ENCODE data around the gene NCBP1. TPM values are rescaled to one million over a fixed set of nuclear protein-coding genes. Genes with fewer than 3 reads are reported as not detected.
"Not testable (repeated sequence)": the region's sequence is repeated elsewhere in the genome, so short reads cannot be mapped to it uniquely, and the experiment has no call there.

NCBP1 gene
- total RNA-seq, 1 donor, result 35.3 TPM

DNA sequence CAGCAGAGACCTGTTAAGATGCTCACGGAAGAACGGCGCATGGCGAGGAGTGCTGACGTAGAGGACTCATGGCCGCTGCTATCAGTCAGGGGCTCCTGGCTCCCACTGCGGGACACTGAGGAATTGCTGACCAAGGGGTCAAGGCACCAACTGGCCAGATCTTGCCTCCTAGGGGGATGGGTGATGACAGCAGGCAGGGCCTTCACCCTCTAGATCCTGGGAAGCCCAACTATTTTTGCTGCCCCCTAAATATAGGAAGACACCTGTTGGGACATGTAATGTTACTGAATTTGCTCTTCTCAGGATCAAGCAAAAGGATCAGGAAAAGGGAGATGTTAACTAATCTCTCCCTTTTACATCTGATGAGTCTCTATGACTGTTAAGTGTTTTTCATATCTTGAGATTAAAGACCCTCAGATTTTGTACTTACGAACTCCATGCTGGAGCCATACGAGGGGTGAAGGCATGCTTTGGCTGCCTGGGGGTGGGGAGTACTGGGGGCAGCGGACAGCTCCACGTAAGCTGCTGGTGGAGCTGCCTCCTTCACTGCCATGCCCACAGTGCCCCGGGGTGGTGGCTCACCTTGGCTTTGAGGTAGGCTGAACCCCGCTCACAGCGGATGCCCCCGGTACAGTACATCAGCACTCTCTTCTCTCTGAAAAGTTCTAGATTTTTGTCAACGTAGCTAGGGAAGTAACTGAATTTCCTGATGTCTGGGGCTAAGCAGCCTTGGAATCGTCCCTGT lies 28.5 kb upstream of the NCBP1 start:
- H3K4me1 ChIP-seq (ENCODE audit: insufficient read depth, low read length), result no peaks in the 10 kb centered on the region
- no peak overlapping the region for H3K4me3 ChIP-seq (ENCODE audit: low read length)
- no peaks in the 10 kb centered on the region for H3K27me3 ChIP-seq (ENCODE audit: insufficient read depth, low read length)
- H3K9me3 ChIP-seq (ENCODE audit: low read depth, low read length), result no peaks in the 10 kb centered on the region

DNA sequence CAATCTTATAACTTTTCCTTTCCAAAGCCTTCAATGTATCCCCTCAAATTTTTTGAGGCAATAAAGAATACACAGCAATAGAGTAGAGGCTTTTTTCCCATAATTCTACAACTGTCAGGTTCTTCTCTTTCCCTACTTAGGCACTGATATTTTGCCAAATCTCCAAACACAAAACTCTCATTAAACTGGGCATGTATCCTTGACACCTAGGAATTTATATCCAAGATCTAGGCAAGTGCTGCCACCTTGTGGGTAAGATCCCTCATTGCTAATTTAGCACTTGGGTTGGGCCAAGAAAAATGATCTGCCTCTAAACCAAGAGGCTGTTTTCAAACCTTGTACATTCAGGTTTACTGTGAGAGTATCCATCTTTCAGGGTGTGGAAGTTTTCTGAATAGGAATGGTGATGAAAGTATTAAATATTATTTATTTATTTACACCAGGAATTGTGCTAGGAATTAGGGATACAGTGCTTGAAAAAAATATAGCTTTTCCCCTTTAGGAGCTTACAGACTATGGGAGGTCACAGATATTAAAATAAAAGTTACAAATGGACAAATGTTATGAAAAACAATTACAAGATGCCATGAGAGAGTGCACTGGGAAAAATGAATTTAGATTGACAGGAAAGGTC lies 18.1 kb upstream of the NCBP1 start:
- Histone ChIP-seq H3K9me3 (ENCODE audit: low read depth, low read length) (no peaks in the 10 kb centered on the region), H3K4me3 (ENCODE audit: low read length) (no peak overlapping the region), H3K27me3 (ENCODE audit: insufficient read depth, low read length) (no peaks in the 10 kb centered on the region), H3K4me1 (ENCODE audit: insufficient read depth, low read length) (no peaks in the 10 kb centered on the region)

DNA sequence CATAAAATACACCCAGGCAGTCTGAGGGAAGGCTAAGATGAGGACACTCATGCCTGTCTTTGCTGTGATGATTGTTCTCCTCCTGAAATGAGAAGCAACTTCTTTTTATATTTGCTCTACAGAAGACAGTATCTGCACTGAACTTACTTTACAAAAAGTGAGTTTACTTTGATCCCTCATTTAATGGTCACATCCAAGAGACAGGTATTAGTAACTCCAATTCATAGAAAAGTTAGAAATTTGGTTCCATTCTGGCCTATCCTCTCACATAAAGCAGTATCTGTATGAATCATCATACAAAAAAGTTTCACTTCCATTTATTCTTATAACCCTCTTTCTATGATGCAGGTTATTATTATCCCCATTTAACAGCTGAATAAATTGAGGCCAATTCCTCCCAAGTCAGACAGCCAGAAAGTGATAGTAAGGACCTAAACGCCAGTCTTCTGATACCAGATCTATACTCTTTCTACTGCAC lies 15.6 kb upstream of the NCBP1 start:
- no peaks in the 10 kb centered on the region for H3K27me3 ChIP-seq (ENCODE audit: insufficient read depth, low read length)
- no peaks in the 10 kb centered on the region for H3K4me1 ChIP-seq (ENCODE audit: insufficient read depth, low read length)
- H3K9me3 ChIP-seq (ENCODE audit: low read depth, low read length), result no peaks in the 10 kb centered on the region
- H3K4me3 ChIP-seq (ENCODE audit: low read length), result no peak overlapping the region

DNA sequence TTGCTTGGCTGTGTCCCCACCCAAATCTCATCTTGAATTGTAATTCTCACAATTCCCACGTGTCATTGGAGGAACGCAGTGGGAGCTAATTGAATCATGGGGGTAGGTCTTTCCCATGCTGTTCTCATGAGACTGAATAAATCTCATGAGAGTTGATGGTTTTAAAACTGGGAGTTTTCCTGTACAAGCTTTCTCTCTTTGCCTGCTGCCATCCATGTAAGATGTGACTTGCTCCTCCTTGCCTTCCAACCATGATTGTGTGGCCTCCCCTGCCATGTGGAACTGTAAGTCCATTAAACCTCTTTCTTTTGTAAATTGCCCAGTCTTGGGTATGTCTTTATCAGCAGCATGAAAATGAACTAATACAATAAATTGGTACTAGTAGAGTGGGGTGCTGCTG lies 13.6 kb upstream of the NCBP1 start:
- H3K27me3 ChIP-seq (ENCODE audit: insufficient read depth, low read length); H3K4me3 ChIP-seq (ENCODE audit: low read length); H3K4me1 ChIP-seq (ENCODE audit: insufficient read depth, low read length); H3K9me3 ChIP-seq (ENCODE audit: low read depth, low read length): not testable (repeated sequence)

DNA sequence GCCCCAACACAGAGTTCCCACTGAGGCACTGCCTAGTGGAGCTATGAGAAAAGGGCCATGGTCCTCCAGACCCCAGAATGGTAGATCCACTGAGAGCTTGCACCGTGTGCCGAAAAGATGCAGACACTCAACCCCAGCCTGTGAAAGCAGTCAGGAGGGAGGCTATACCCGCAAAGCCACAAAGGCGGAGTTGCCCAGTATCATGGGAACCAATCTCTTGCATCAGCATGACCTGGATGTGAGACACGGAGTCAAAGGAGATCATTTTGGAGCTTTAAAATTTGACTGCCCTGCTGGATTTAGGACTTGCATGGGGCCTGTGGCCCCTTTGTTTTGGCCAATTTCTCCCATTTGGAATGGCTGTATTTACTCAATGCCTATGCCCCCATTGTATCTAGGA lies 11.1 kb upstream of the NCBP1 start:
- not testable (repeated sequence) for H3K4me1 ChIP-seq (ENCODE audit: insufficient read depth, low read length); H3K4me3 ChIP-seq (ENCODE audit: low read length); H3K27me3 ChIP-seq (ENCODE audit: insufficient read depth, low read length); H3K9me3 ChIP-seq (ENCODE audit: low read depth, low read length)

DNA sequence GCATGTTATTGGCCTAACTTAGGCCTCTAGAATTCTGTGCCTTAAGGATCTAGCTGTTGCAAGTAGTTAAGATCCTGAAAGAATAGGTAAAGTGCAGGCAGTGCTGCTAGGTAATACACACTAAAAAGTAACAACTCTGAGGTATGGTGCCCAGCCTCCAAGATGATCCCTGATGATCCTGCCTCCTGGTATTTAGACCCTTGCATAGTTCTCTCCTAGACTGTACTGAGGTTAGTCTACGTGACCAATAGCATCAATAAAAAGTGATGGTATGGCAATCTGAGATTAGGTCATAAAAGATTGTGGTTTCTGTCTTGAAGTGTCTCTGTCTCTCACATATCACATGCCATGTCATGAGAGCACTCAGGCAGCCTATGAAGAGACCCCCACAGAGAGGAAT lies 9.7 kb upstream of the NCBP1 start:
- Histone ChIP-seq H3K4me1 (ENCODE audit: insufficient read depth, low read length) (no peaks in the 10 kb centered on the region), H3K4me3 (ENCODE audit: low read length) (no peak overlapping the region), H3K27me3 (ENCODE audit: insufficient read depth, low read length) (no peaks in the 10 kb centered on the region), H3K9me3 (ENCODE audit: low read depth, low read length) (no peaks in the 10 kb centered on the region)

DNA sequence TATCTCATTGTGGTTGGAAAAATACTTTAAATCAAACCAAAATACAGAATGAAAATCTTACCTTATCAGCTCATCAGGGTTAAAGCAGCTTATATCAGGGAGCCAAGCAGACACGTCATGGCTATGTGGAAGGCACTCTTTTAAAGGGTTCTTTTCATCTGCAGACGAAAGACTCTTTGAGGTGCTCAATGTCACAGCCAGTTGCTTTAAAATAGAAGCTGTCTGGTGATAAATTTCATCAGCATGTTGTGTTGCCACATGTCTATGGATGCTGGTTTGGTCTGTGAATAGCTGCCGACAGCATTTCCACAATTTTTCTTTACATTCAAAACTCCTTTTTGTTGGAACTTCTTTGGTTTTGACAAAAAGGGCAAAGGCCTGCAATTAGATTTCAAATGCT lies 8.0 kb upstream of the NCBP1 start:
- Histone ChIP-seq H3K27me3 (ENCODE audit: insufficient read depth, low read length) (no peaks in the 10 kb centered on the region), H3K4me1 (ENCODE audit: insufficient read depth, low read length) (no peaks in the 10 kb centered on the region), H3K4me3 (ENCODE audit: low read length) (no peak overlapping the region), H3K9me3 (ENCODE audit: low read depth, low read length) (no peaks in the 10 kb centered on the region)

DNA sequence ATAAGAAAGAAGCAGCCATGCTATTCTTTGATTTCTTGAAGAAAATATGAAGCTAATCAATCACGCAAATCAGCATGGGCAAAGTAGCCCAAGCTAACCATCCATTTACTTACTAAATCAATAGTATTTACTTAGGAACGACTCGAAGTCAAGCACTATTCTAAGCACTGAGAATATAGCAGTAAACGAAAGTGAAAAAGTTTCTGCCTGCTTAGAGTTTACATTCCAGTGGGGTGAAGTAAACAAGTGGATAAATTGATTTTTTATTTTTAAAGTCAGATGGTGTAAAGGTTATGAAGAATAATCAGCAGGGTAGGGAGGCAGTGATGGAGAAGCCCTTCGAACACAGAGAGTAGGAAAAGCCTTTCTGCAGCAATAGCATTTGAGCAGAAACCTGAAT lies 6.0 kb upstream of the NCBP1 start:
- no peaks in the 10 kb centered on the region for H3K27me3 ChIP-seq (ENCODE audit: insufficient read depth, low read length)
- H3K4me1 ChIP-seq (ENCODE audit: insufficient read depth, low read length), result peaks cover 13% of the 10 kb centered on the region
- H3K9me3 ChIP-seq (ENCODE audit: low read depth, low read length), result no peaks in the 10 kb centered on the region
- no peak overlapping the region for H3K4me3 ChIP-seq (ENCODE audit: low read length)

DNA sequence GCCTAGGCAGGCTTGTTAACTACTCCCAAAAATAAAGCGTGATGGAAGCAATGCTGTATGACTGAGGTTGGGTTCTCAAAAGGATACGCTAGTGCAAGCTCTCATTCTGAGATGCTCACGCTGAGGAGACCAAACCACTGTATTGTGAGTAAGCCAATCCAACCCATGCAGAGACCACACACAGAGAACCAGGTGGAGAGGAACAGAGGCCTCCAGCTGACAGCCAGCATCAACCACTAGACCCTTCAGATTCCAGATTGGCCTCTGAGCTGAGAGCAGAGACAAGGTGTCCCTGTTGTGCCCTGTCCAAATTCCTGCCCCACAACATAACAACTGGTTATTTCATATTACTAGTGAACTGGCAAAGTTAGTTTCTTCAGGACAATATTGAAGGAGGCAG lies 5.0 kb upstream of the NCBP1 start:
- Histone ChIP-seq H3K27me3 (ENCODE audit: insufficient read depth, low read length) (no peaks in the 10 kb centered on the region), H3K4me1 (ENCODE audit: insufficient read depth, low read length) (peaks cover 17% of the 10 kb centered on the region), H3K4me3 (ENCODE audit: low read length) (no peak overlapping the region), H3K9me3 (ENCODE audit: low read depth, low read length) (no peaks in the 10 kb centered on the region)

DNA sequence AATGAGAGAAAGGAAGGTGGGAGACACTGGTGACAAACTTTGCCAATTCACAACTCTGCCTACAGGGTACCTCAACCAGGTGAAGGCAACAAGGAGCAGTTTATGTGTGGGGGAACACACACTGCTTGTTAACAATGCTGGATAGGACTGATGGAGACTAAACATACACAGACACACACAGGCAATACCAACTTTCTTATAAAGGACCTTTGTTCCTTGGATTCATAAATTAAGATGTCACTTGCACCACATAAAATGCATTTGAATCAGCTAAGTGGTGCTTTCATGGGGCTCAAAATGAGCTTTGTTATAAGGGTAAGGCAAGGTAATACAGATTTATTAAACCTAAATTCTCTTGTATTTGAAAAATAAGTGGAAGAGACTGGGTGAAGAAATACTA lies 4.5 kb upstream of the NCBP1 start:
- H3K27me3 ChIP-seq (ENCODE audit: insufficient read depth, low read length), result no peaks in the 10 kb centered on the region
- H3K4me1 ChIP-seq (ENCODE audit: insufficient read depth, low read length), result peaks cover 19% of the 10 kb centered on the region
- no peaks in the 10 kb centered on the region for H3K9me3 ChIP-seq (ENCODE audit: low read depth, low read length)
- no peak overlapping the region for H3K4me3 ChIP-seq (ENCODE audit: low read length)

DNA sequence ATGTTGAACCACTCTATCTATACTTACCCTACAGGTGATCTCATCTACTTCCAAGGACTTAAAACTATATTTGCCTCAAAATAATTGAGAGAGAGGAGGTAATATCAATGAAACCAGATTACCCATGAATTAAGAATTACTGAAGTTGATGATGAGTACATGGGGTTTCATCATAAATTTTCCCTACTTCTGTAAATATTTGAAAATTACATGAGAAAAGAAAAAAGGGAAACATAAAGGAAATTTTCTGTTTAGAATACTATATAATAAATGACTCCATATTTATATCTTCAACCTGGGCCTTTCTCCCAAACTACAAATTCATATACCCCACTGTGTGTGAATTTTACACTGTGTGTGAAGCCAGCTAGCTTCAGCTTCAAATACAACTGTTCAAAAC lies 3.0 kb upstream of the NCBP1 start:
- H3K9me3 ChIP-seq (ENCODE audit: low read depth, low read length), result no peaks in the 10 kb centered on the region
- H3K4me1 ChIP-seq (ENCODE audit: insufficient read depth, low read length), result peaks cover 33% of the 10 kb centered on the region
- H3K27me3 ChIP-seq (ENCODE audit: insufficient read depth, low read length), result no peaks in the 10 kb centered on the region
- H3K4me3 ChIP-seq (ENCODE audit: low read length), result no peak overlapping the region

DNA sequence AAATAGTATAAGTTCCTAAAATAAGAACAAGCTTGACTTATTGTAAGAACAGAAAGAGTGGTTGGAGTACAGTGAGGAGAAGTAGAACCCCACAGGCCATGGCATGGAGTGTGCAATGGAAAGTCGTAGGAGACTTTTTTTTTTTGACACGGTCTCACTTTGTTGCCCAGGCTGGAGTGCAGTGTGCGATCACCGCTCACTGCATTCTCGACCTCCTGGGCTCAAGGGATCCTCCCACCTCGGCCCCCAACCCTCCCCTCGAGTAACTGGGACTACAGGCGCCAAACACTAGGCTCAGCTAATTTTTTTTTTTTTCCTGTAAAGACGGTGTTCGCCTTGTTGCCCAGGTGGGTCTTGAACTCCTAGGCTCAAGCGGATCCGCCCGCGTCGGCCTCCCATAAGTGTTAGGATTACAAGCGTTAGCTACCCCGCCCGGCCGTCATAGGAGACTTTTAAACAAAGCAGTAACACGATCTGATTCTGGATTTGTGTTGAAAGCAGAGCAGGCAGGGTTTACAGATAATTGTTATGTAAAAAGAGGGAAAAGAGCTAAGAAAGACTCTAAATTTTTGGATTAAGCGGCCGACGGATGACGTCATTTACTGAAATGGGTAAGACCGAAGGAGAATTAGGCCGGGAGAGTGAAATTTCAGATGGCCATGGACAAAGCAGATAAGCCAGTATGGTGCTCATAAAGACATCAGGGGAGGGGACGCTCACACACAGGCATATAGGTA lies 1.2 kb upstream of the NCBP1 start:
- Histone ChIP-seq H3K4me3 (ENCODE audit: low read length) (peak overlapping the region; percentile 92), H3K4me1 (ENCODE audit: insufficient read depth, low read length) (peaks cover 43% of the 10 kb centered on the region), H3K27me3 (ENCODE audit: insufficient read depth, low read length) (no peaks in the 10 kb centered on the region), H3K9me3 (ENCODE audit: low read depth, low read length) (no peaks in the 10 kb centered on the region)

DNA sequence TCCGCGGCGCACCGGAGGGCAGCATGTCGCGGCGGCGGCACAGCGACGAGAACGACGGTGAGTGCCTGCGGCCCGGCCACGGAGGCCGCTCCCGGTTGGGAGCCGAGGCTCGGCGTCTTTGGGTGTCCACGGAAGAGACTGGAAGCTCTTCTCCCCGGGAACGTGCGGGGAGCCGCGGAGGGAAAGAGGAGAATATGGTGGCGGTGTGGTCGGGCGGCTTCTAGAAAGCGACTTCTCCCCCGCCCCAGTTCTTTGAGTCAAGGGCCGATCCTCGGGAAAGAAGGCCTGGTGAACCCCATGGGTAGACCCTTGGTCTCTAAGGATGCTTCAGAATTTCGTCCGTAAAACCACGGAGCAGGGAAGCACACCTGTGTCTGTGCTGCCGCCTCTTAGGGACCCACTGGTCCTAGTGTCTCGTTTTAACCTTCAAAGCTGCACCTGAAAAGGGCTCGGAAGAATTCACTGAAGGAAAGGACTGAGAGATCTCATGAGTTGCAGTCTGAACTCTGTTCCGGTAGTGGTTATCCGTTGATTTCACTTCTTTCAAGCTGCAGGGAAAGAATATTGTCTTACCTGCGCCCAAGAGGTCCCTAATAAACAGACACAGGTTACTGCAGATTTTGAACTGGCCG lies 354 bp downstream of the NCBP1 start:
- Histone ChIP-seq H3K4me1 (ENCODE audit: insufficient read depth, low read length) (peaks cover 43% of the 10 kb centered on the region), H3K27me3 (ENCODE audit: insufficient read depth, low read length) (no peaks in the 10 kb centered on the region), H3K4me3 (ENCODE audit: low read length) (peak overlapping the region; percentile 92), H3K9me3 (ENCODE audit: low read depth, low read length) (no peaks in the 10 kb centered on the region)

DNA sequence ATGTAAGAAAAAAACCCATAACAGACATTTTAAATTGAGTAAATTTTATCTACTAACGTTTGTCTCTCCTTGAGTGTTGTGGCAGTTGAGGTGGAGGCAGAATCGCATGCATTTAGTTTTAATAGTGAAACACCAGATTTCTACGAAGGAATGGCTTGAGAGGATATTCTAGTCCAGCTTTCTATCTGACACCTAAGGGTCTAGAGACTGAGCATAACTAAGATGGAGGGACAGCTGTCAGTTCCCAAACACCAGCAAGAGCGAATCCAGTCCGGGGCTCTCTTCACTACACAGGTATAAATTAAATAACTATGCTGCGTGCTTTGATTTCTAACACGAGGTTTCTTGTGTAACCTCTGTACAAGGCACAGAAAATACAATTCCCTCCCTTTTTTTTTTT lies 1.4 kb downstream of the NCBP1 start:
- Histone ChIP-seq H3K4me1 (ENCODE audit: insufficient read depth, low read length) (peaks cover 43% of the 10 kb centered on the region), H3K27me3 (ENCODE audit: insufficient read depth, low read length) (no peaks in the 10 kb centered on the region)

DNA sequence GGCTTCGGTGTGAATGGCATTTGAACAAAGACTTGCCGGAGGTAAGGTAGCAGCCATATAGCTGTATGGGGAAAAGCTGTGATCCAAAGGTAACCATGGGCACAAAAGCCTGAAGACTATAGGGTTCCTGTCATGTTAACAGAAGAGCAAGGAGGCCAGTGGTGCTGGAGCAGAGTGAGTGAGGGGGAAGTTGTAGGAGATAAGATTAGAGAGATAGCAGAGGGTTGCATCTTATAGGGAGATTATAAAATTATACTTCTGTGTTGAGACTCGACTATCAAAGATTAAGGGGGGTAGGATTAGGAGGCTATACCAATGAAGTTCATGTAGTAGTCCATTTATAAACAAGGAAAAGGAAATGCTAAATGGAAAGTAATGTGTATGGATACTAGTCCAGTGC lies 3.3 kb downstream of the NCBP1 start:
- Histone ChIP-seq H3K4me1 (ENCODE audit: insufficient read depth, low read length) (peaks cover 37% of the 10 kb centered on the region), H3K27me3 (ENCODE audit: insufficient read depth, low read length) (no peaks in the 10 kb centered on the region), H3K4me3 (ENCODE audit: low read length) (no peak overlapping the region), H3K9me3 (ENCODE audit: low read depth, low read length) (no peaks in the 10 kb centered on the region)

More for the DNA sequence above, 1.4 kb downstream of the NCBP1 start:
- no peaks in the 10 kb centered on the region for H3K9me3 ChIP-seq (ENCODE audit: low read depth, low read length)
- no peak overlapping the region for H3K4me3 ChIP-seq (ENCODE audit: low read length)

Data from mononuclear cell (primary cell).